HG02840 (cell line): ENCODE measurements around the gene VEPH1.

Experiments used
- ATAC-seq: cut with Tn5 transposase; IDR thresholded peaks from one replicate; pipeline ENCODE4 v1.9.1; 2021; ENCODE audit warnings: mild to moderate bottlenecking, moderate library complexity, moderate number of reproducible peaks; ENCODE audit not compliant: unreplicated experiment, low FRiP score

The VEPH1 gene

GRCh38 chr3:157526036-157526435, 22.8 kb upstream of the VEPH1 start:
- ATAC-seq, result no peak

- no peak for ATAC-seq
Measured at GRCh38 chr3:157523814-157524213, 20.6 kb upstream of the VEPH1 start.

- ATAC-seq, result no peak
Measured at GRCh38 chr3:157522648-157523047, 19.4 kb upstream of the VEPH1 start.

- ATAC-seq, result no peak
Measured at GRCh38 chr3:157520485-157521150, 17.4 kb upstream of the VEPH1 start.

- no peak for ATAC-seq
Measured at GRCh38 chr3:157518881-157519280, 15.7 kb upstream of the VEPH1 start.

- ATAC-seq, result no peak
Measured at GRCh38 chr3:157516928-157517327, 13.7 kb upstream of the VEPH1 start.

- ATAC-seq, result no peak
Measured at GRCh38 chr3:157515398-157515797, 12.2 kb upstream of the VEPH1 start.

- ATAC-seq, result no peak
Measured at GRCh38 chr3:157514371-157514895, 11.2 kb upstream of the VEPH1 start.

GRCh38 chr3:157513585-157513984, 10.4 kb upstream of the VEPH1 start:
- ATAC-seq, result no peak

GRCh38 chr3:157512534-157512933, 9.3 kb upstream of the VEPH1 start:
- no peak for ATAC-seq

- no peak for ATAC-seq
Measured at GRCh38 chr3:157508461-157508860, 5.2 kb upstream of the VEPH1 start.

GRCh38 chr3:157501863-157502262, 1.4 kb downstream of the VEPH1 start:
- no peak for ATAC-seq

GRCh38 chr3:157500232-157500631, 3.0 kb downstream of the VEPH1 start:
- no peak for ATAC-seq

GRCh38 chr3:157499342-157499963, 3.8 kb downstream of the VEPH1 start:
- no peak for ATAC-seq

GRCh38 chr3:157498371-157498770, 4.8 kb downstream of the VEPH1 start:
- no peak for ATAC-seq

GRCh38 chr3:157495846-157496245, 7.4 kb downstream of the VEPH1 start:
- no peak for ATAC-seq

- no peak for ATAC-seq
Measured at GRCh38 chr3:157494581-157495281, 8.5 kb downstream of the VEPH1 start.

- ATAC-seq, result no peak
Measured at GRCh38 chr3:157493627-157494550, 9.3 kb downstream of the VEPH1 start.

- ATAC-seq, result no peak
Measured at GRCh38 chr3:157491136-157491535, 12.1 kb downstream of the VEPH1 start.

GRCh38 chr3:157488144-157488543, 15.1 kb downstream of the VEPH1 start:
- no peak for ATAC-seq
